GM19455 (cell line): ENCODE measurements around the gene TCFL5.

Source experiments
- ATAC-seq: cut with Tn5 transposase; IDR thresholded peaks from one replicate; pipeline ENCODE4 v1.9.1; 2021; ENCODE audit not compliant: unreplicated experiment

The TCFL5 gene

GRCh38 chr20:62837790-62838127, 23.9 kb downstream of the TCFL5 start:
- no peak for ATAC-seq

- ATAC-seq = no peak
Observed at GRCh38 chr20:62836967-62837490, 24.6 kb downstream of the TCFL5 start.

- no peak for ATAC-seq
Observed at GRCh38 chr20:62835931-62836861, 25.4 kb downstream of the TCFL5 start.

GRCh38 chr20:62834967-62835730, 26.5 kb downstream of the TCFL5 start:
- ATAC-seq = no peak

GRCh38 chr20:62832951-62833391, 28.7 kb downstream of the TCFL5 start:
- ATAC-seq = peak; percentile 26

- ATAC-seq = peak; percentile 67
Observed at GRCh38 chr20:62832212-62832922, 29.3 kb downstream of the TCFL5 start.

- ATAC-seq = no peak
Observed at GRCh38 chr20:62831854-62832211, 29.8 kb downstream of the TCFL5 start.

- no peak for ATAC-seq
Observed at GRCh38 chr20:62831361-62831788, 30.2 kb downstream of the TCFL5 start.

- no peak for ATAC-seq
Observed at GRCh38 chr20:62830821-62831220, 30.8 kb downstream of the TCFL5 start.

- ATAC-seq = no peak
Observed at GRCh38 chr20:62830251-62830650, 31.4 kb downstream of the TCFL5 start.

- no peak for ATAC-seq
Observed at GRCh38 chr20:62829231-62830230, 32.1 kb downstream of the TCFL5 start.

GRCh38 chr20:62828511-62829230, 33.0 kb downstream of the TCFL5 start:
- no peak for ATAC-seq

- no peak for ATAC-seq
Observed at GRCh38 chr20:62828051-62828450, 33.6 kb downstream of the TCFL5 start.

- no peak for ATAC-seq
Observed at GRCh38 chr20:62827311-62828038, 34.1 kb downstream of the TCFL5 start.

GRCh38 chr20:62826646-62827310, 34.8 kb downstream of the TCFL5 start:
- ATAC-seq = no peak

GRCh38 chr20:62825986-62826645, 35.5 kb downstream of the TCFL5 start:
- ATAC-seq = no peak

GRCh38 chr20:62825333-62825985, 36.2 kb downstream of the TCFL5 start:
- no peak for ATAC-seq
